Fibroblast of skin of right biceps (primary cell): ENCODE measurements around the gene CNKSR1.

Experiments used
- DNase-seq: peaks from one replicate; pipeline ENCODE4 v3.0.0-alpha.2; 2013

The CNKSR1 gene, protein sequence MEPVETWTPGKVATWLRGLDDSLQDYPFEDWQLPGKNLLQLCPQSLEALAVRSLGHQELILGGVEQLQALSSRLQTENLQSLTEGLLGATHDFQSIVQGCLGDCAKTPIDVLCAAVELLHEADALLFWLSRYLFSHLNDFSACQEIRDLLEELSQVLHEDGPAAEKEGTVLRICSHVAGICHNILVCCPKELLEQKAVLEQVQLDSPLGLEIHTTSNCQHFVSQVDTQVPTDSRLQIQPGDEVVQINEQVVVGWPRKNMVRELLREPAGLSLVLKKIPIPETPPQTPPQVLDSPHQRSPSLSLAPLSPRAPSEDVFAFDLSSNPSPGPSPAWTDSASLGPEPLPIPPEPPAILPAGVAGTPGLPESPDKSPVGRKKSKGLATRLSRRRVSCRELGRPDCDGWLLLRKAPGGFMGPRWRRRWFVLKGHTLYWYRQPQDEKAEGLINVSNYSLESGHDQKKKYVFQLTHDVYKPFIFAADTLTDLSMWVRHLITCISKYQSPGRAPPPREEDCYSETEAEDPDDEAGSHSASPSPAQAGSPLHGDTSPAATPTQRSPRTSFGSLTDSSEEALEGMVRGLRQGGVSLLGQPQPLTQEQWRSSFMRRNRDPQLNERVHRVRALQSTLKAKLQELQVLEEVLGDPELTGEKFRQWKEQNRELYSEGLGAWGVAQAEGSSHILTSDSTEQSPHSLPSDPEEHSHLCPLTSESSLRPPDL

DNA sequence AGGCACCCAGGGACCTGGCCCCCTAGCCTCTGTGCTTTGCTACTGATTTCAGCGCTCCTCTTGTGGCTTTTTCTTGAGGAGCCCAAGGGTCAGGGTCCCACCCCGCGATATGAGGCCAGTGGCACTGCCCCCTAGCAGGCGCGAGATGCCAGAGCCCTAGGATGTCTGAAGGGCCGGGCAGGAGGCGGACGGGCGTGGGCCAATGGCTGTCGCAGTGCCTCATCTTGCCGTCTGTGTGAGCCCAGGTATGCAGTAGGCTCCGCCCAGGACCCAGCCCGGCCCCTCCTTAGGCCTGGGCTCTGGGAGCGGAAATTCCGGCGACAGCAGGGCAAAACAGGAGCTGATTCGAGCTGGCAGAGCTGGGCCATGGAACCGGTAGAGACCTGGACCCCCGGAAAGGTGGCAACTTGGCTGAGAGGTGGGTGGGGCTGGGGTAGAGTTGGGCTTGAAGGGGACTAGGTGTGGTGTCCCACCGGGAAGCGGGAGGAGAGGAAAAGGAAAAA is at the start of gene CNKSR1:
TSS of gene CNKSR1 (plus strand) at position 310 of the 503 bp plus-strand sequence. CDS start at position 367, 57 bp downstream.
- DNase-seq, result no peak

DNA sequence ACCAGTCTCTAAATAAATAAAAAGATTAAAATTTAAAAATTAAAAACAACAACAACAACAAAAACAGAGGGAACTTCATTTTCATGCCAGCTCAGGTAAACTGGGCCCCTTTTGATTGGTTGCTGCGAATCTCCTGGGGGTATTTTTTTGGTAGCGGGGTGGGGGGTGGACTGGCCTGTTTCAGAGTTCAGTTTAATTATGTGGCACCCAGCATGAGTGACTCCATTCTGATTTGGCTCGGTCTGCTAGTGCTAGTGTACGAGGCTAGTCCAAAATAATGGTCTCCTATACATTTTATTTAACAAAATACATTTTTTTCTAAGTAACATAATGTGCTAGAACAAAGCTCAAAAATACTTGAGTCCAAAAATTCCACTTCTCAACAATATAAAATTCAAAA is 47.5 kb upstream of the CNKSR1 start:
- DNase-seq, result no peak

DNA sequence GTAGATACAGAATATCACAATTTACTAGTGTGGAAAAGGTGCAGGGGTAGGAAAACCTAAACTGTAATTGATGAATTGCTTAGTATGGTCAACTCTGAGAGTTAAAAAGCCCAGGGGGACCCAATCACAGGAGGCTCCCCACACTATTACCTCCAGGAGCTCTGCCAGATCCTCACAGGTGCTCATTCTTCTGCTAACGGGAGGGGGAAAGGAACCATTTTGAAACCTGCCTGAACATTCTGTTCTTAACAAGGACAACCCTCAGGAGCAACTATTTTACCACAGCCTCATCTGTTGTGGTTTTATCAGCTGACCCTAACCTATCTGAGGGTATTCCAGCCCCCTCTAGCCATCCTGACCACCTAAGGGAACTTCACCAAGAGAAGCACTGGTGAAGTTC is 46.6 kb upstream of the CNKSR1 start:
- no peak for DNase-seq

DNA sequence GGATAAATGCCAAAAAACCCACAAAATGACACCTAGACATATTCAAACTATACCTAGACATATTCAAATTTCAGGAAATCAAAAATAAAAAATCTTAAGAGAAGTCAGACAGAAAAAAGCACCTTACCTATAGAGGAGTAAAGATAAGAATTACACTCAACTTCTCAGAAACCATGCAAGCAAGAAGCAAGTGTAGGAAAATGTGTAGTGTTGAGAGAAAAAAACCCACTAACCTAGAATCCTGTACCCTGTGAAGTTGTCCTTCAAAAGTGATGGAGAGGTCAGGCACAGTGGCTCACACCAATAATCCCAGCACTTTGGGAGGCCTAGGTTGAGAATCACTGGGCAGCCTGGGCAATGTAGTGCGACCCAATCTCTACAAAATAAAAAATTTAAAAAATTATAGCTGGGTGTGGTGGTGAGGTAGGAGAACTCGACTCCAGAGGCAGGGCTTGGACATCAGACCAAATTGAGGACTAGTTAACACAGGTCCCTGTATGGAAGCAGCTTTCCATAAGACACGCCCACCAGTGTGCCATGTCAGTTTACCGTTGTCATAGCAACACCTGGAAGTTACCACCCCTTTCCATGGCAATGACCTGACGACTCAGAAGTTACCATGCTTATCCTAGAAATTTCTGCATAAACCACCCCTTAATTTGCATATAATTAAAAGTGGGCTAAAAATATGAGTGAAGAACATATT is 45.0 kb upstream of the CNKSR1 start:
- DNase-seq, result no peak

DNA sequence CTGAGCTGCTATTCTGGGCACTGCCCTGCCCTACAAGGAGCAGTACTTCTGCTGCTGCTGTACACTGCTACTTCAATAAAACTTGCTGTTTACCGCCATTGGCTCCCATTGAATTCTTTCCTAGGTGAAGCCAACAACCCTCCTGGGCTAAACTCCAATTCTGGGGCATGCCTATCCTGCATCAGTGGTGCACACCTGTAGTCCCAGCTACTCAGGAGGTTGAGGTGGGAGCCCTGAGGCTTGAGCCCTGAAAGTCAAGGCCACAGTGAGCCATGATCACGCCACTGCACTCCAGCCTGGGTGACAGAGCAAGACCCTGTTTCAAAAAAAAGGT is 44.5 kb upstream of the CNKSR1 start:
- DNase-seq, result no peak

DNA sequence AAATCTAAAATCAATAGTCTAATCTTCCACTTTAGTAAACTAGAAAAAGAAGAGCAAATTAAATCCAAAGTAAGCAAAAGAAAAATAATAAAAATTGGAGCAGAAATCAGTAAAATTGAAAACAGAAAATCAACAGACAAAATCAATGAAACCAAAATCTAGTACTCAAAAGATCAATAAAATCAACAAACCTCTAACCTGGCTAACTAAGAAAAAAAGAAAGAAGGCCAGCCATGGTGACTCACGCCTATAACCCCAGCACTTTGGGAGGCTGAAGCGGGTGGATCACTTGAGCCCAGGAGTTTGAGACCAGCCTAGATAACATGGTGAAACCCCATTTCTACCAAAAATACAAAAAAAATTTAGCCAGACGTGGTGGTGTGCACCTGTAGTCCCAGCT is 42.8 kb upstream of the CNKSR1 start:
- no peak for DNase-seq

DNA sequence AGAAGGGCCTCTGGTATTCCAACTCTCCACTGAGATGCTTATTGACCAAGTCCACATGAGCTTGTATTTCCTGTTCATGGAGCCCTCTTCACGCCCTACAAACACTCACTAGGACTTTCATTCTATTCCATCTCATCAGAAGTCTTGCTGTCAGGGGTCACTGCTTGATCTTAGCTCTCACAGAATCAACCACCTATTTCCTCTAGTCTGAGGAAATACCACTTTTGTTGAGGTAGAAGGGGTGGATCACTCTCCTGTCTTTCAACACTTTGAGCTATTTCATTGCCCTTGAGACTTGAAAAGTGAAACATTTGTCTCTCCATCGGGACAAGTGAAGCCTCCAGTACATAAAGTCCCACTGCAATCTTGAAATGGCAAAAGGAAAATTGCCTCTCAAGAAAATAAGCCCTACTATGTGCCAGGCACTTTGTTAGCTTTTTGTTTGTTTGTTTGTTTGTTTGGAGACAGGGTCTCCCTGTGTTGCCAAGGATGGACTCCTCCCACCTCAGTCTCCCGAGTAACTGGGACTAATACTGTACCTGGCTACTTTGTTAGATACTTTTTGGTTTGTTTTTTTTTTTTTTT is 38.2 kb upstream of the CNKSR1 start:
- DNase-seq, result no peak

DNA sequence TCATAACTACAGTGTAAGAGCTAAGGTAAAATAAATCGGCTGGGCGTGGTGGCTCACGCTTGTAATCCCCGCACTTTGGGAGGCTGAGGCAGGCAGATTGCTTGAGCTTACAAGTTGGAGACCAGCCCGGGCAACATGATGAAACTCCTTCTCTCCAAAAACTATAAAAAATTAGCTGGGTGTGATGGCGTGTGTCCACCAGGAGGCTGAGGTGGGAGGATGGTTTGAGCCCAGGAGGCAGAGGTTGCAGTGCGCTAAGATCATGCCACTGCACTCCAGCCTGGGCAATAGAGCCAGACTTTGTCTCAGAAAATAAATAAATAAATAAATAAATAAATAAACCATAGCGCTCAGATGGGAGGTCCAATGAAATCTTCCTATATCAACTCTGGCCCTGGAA is 35.1 kb upstream of the CNKSR1 start:
- no peak for DNase-seq

DNA sequence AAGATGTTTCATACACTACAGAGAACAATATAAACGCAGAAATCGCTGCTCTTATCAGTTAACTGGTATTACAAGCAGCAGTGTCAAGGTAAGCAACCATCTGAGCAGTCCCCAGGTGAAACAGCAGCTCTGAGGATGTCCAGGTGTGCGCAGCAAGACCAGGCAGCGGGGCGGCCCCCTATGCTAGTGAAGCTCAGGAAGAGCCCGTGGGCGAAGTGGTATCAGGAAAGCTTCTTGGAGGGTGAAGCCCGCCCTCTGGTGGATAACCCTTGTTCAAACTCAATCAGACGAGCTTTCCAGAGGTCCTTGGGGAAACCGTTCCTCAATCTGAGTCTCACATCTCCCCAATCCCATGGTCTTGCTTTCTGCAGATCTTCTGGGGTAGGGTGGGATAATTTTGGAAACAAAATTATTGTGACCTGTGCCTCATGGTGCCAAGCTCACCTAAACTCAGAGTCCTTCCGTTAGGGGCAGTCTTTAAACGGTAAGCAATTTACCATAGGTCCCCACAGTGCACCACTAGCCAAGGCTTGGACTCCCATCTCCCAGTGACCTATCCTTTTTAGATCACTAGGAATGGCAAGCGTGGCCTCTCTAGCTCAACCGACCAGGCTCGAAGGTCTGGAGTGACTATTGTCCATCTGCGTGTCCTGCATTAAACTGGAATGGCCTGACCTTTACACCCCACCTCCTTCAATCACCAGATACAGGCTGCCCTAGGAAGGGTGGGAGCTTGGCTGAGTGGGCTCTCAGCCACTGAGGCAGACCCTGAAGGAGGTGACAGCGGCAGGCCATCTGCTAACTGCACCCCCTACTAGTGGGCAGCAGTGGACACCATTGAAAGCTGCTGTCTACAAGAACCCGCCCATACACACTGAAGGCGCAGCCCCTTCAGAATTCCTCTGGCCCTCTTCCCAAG is 32.0 kb upstream of the CNKSR1 start:
- peak; percentile 72 for DNase-seq

DNA sequence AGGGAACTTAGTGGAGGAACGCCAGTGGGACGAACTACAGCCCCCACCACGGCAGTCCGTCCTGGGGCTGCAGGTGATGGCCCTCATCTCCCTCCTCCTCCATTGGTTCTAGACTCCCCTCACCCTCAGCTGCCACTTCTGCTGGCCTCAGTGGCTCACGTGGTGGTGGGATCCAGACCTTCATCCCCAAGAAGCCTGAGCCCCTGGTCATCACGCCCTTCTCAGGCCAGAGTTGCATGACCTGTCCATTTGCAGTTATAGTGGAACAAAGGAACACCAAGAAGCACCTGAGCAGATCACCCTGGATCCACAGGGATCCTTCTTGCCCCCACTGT is 31.4 kb upstream of the CNKSR1 start:
- no peak for DNase-seq

DNA sequence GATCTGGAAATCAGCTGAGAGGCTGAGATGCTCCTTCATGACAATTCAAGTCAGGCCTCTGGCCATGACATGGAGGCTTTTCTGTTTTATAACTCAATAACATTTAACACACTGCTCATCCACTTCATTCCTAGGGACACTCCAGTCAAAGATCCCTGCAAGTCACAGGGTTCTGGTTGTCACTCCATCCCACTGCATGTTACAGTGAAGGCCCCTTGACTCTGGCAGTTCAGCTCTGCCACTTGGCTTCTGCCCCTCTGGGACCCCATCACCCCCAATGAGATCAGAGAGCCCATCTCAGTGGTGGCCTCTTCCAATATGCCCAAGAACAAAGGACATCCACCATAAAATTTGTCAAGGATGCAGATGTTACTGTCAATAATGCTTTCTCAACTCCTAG is 28.4 kb upstream of the CNKSR1 start:
- DNase-seq, result no peak

DNA sequence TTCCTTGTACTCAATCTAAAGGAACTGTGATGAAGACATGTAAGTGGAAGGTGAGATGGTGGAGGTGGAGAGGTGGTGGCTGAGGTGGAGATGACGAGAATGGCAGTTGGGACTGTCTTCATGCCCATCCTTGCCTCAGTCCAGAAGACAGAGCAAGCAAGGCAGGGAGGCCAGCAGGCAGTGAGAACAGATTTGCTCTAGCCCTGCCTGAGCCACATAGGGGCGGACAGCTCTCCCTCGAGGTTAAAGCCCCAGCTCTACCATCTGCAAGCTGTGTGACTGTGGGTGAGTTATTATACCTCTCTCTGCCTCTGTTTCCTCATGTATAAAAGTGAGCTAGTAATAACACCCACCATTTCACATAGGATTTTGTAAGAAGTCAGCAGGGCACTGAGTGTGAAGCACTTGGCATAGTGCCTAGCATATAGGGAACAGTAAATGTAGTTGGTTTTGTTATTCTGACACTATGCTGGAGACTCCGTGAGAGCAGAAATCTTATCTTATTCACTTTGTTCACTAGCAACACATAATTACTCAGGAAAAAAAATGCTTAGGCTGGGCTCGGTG is 23.2 kb upstream of the CNKSR1 start:
- DNase-seq, result no peak

DNA sequence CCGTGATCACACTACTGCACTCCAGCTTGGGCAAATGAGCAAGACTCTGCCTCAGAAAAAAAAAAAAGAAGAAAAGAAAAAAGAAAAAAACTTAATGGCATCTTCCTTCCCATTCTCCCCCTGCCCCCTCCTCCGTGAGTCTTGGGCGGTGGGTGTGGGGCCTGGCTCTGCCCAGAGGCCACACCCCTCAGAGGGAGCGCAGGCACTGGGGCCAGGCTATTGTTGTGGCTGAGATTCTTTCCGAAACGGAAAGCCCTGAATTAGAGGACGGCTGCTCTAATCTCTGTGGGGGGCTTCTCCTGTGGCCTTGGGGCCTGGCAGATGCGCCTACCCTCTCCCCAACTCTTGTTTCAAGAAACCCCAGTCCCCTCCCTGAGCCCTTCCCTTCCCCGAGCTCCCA is 22.5 kb upstream of the CNKSR1 start:
- DNase-seq, result no peak

DNA sequence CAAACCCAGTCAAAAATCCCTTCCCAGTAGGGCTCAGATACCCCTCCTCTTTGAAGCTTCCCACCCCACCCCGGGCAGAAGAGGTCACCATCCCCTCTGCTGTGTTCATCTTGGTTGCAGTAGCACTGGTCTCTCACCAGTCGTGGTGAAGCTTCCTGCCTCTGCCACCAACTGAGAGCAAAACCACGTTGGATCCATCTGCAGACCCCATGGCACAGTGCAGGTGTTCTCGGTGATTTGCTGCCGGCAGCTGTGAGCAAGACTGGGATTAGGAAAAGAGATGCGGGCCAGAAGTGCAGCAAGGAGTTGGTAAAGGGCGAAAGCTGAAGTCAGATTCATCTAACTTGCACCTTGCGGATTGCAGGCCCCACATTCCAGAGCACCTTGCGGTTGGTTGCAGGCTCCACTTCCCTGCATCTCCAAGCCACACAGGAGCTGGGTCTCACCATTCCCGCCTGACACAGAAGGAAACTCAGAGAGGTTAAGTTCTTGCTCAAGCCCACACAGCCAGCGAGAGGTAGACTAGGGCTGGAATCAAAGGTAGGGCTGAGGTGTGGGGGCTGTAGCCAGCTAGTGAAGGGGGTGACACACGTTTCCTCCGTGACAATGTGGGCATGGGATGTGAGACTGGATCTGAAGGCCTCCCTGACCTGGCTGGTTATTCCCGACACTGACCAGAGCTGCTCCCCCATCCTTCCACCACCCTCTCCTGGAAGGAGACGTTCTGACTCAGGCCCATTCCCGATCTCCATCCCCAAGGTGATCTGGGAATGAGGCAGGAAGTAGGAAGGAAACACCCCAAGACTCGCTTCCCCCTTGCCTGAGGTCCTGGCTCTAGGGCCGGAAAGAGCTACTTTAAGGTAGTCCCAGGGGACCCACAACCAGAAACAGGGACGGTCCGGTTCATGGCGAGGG is 21.7 kb upstream of the CNKSR1 start:
- DNase-seq, result no peak

DNA sequence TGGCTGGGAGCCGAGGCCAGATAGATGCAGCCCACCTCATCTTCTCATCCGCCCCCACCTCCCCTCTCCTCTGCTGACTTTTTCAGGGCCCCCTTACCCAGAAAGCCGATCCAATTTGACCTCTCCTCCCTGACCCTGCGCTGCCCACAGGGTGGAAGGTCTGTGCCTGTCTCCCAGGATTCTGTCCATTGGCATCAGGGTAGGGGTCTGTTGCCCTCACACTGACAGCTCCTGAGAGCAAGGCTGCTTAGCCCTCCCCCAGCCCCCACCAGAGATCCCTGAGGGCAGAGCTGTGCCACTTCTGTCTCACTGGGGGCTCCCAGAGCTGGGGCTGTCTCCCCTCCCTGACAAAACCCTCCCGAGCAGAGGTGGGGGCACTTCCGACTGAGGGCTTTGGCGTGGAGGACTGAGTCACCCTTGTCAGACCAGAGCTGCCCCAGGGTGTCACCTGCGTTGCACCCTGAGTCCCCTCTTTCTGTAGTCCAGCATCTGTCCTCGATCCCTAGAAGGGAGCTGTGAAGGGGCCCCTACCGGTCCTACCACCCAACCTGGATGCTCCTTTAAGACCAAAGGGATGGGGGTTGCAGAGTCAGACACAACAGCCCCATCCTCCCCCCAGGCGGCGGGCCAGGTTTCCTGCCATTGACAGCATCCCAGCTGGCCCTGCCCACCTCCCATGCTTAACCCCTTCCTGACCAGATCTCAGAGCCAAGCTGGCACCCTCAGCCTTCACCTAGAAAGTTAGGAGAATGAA is 20.8 kb upstream of the CNKSR1 start:
- DNase-seq, result peak; percentile 47

DNA sequence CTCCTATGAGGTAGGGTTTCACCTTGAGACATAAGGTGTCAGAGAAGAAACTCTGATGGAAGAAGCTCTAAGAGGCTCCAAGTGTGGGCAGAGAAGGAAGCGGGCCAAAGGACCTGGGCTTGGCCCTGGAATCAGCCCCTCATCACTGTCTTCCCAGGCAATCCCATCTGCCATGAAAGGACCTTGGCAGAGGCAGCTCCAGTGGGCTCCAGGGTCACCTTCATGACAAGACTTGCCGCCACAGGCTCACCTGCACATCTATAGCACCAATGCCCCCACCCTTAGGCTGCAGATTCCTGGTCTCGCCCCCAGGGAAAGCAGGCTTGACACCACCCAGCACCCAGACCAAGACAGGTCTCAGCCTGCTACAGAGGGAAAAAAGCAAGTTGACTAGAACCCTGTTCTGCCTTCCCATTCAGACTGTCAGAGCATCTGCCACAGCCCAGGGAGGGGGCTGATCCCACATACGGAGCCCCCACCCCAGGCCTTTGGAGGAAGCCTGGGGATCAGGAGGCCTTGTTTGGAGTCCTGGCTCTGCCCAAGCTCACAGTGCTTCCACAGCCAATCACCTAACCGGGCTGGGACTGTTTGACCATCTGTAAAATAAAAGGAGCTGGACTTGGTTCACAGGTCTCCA is 18.9 kb upstream of the CNKSR1 start:
- no peak for DNase-seq

DNA sequence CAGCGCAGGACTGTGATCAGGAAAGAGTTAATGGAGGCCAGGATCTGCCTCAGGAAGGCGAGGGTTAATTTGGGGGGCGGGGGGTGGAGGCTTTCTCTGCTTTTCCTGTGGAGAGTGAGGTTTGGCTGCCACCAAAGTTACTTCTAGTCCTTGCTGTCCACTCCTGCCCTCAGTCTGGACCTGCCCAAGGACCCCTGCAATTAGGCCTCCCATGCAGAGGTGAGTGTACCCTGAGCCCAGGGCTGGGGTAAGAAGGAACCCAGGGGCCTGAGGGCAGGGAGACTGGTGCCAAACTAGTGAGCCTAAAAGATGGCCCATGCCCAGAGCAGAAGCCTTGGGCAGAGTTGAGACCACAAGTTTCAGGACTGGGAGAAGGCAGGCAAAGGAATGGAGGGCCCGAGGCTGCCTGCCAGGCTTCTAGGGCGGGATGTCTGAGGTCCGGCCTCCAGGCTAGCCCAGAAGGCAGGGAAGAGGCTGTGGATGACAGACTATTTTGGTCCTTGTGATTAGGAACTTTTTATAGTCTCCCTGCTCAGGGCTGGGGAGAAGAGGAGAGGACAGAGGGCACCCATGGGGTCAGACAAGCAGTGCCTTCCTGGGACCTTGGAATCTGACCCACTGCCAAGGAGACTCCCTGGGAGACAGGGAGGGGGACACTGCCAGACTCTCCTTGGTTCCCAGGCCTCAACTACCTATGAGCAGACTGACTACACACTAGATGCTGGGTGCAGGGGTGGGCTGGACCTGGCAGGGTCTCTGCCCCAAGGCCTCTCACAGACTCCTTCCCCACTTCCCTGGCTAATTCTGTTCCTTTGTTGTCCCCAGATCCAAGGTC is 18.2 kb upstream of the CNKSR1 start, which contains the start of gene FAM110D:
TSS of gene FAM110D (plus strand) at position 172 of the 835 bp plus-strand sequence. CDS start 2,213 bp downstream, outside the sequence.
- no peak for DNase-seq

DNA sequence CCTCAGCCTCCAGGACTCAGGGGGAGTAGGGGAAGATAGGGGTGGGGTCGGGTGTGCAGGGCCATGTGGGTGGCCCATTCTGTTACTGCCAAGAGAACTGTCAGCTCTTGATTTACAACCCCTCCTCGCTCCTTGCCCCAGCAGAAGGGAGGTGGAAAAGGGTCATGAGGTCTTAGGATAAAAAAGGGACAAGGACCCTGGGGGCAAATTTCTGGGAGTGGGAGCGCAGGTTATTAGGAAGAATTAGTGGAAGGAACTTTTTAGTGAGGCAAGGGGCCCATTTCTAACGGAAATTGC is 17.6 kb upstream of the CNKSR1 start:
- no peak for DNase-seq
